GM19397 (cell line): Measurements from ENCODE around the gene ADAT3.

Source experiments
- ATAC-seq: cut with Tn5 transposase; IDR thresholded peaks from one replicate; pipeline ENCODE4 v1.9.1; 2021; ENCODE audit warnings: mild to moderate bottlenecking, moderate library complexity; ENCODE audit not compliant: unreplicated experiment

ADAT3 gene

GRCh38 chr19:1955171-1956121 lies 50.2 kb downstream of the ADAT3 start:
- no peak for ATAC-seq

- ATAC-seq, result no peak
Observed at GRCh38 chr19:1956122-1956494, 50.9 kb downstream of the ADAT3 start.

GRCh38 chr19:1956868-1957492 lies 51.8 kb downstream of the ADAT3 start:
- ATAC-seq, result no peak

GRCh38 chr19:1957562-1958248 lies 52.5 kb downstream of the ADAT3 start:
- no peak for ATAC-seq

GRCh38 chr19:1959928-1960589 lies 54.9 kb downstream of the ADAT3 start:
- ATAC-seq, result no peak

- no peak for ATAC-seq
Observed at GRCh38 chr19:1961000-1961883, 56.0 kb downstream of the ADAT3 start.

GRCh38 chr19:1962674-1963073 lies 57.5 kb downstream of the ADAT3 start:
- ATAC-seq, result no peak
